Activated naive CD8-positive, alpha-beta T cell treated with anti-CD3 and anti-CD28 coated beads for 36 hours (primary cell): Measurements from ENCODE around the gene ARL14. TPM values are rescaled to one million over a fixed set of nuclear protein-coding genes. Genes with fewer than 3 reads are reported as not detected.
"Not testable (repeated sequence)": the region's sequence is repeated elsewhere in the genome, so short reads cannot be mapped to it uniquely, and the experiment has no call there.

Source experiments
- DNase-seq: peaks from one replicate; pipeline ENCODE4 v3.0.0; 2021
- H3K27ac Mint-ChIP-seq: one replicate; pipeline ENCODE4 v1.8.0; 2022; ENCODE audit warnings: mild to moderate bottlenecking, moderate library complexity, mixed read lengths
- H3K27me3 Mint-ChIP-seq: one replicate; pipeline ENCODE4 v1.8.0; 2022; ENCODE audit warnings: mild to moderate bottlenecking, mixed read lengths
- H3K36me3 Mint-ChIP-seq: one replicate; pipeline ENCODE4 v1.8.0; 2021; ENCODE audit warnings: mild to moderate bottlenecking, mixed read lengths
- H3K4me1 Mint-ChIP-seq: one replicate; pipeline ENCODE4 v1.8.0; 2021; ENCODE audit warnings: mixed read lengths
- H3K4me3 Mint-ChIP-seq: one replicate; pipeline ENCODE4 v1.8.0; 2022; ENCODE audit warnings: mild to moderate bottlenecking, moderate library complexity, mixed read lengths
- H3K9me3 Mint-ChIP-seq: one replicate; pipeline ENCODE4 v1.8.0; 2022; ENCODE audit warnings: mixed read lengths
- total RNA-seq, 2 experiments: library from RNA; stranded (reverse); gene quantifications; one replicate each; pipeline ENCODE4 v1.2.3, GENCODE V29; 2021

ARL14 gene
- total RNA-seq, 2 experiments from 2014 or later, result not detected

DNA sequence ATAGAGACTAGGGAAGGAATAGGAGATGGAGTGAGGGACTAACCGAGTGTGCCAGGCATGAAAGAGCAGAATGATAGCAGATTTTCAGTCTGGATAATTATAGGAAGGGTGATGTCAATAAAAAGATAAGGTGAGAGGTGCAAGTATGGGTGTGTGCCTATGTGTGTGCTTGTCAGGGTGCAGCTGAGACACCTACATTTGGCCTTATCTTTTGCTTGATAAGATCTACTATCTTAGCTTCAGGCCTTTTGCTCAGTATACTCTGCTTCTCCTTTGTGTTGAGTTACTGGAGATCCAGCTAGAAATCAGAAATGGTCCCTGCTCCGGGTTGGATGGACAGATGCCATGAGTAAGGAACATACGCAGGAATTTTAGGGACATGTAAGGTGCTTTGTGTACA, 17.4 kb downstream of the ARL14 start:
- Mint-ChIP-seq H3K9me3 (no peaks in the 10 kb centered on the region), H3K27me3 (no peaks in the 10 kb centered on the region), H3K36me3 (no peaks in the 10 kb centered on the region)

GRCh38 chr3:160695003-160695402, 18.0 kb downstream of the ARL14 start:
- H3K4me1 Mint-ChIP-seq, result peaks cover 7% of the 10 kb centered on the region
- H3K9me3 Mint-ChIP-seq, result no peaks in the 10 kb centered on the region
- no peak overlapping the region for H3K4me3 Mint-ChIP-seq
- no peaks in the 10 kb centered on the region for H3K36me3 Mint-ChIP-seq
- no peak overlapping the region for H3K27ac Mint-ChIP-seq
- H3K27me3 Mint-ChIP-seq, result no peaks in the 10 kb centered on the region
- DNase-seq, result no peak

More for the DNA sequence above, 17.4 kb downstream of the ARL14 start:
- peaks cover 7% of the 10 kb centered on the region for H3K4me1 Mint-ChIP-seq
- no peak overlapping the region for H3K4me3 Mint-ChIP-seq
- H3K27ac Mint-ChIP-seq, result no peak overlapping the region
- no peak for DNase-seq

- no peak overlapping the region for H3K4me3 Mint-ChIP-seq
- no peak overlapping the region for H3K27ac Mint-ChIP-seq
- H3K36me3 Mint-ChIP-seq, result no peaks in the 10 kb centered on the region
- H3K9me3 Mint-ChIP-seq, result no peaks in the 10 kb centered on the region
- no peaks in the 10 kb centered on the region for H3K27me3 Mint-ChIP-seq
- DNase-seq, result no peak
- peaks cover 7% of the 10 kb centered on the region for H3K4me1 Mint-ChIP-seq
Measured at GRCh38 chr3:160695915-160696327, 19.0 kb downstream of the ARL14 start.

DNA sequence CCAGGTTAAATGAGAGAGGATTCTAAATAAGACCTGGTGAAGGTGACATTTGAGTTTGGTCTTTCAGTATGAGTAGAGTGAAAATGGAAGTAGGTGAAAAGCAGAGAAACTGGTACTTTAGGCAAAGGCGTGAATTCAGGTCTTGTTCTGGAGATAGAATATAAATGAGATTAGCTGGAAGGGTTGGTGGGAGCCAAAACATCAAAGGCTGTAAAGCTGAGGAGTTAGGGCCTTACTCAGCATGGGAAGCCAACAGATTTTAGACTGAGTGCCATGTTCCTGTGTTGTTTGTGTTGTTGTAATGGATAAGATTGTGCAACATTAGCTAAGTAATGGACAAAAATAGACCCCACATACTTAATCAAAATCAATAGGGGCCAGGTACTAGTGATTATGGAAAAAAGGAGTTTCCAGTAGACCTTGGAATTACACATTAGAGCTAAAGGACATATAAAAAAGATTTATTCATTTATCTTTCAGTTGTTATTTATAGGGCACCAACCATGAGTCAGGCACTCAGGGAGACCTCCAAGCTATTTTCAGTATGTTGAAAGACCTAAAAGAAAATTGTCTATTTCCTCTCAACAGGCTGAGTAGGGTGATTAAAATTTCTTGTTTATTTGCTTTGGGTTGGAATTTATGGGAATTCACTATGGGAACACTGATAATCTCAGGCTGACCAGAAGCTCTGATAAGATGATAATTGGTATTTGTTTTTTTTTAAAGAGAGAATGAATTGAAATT, 20.8 kb downstream of the ARL14 start:
- Mint-ChIP-seq H3K4me1 (peaks cover 4% of the 10 kb centered on the region), H3K36me3 (no peaks in the 10 kb centered on the region), H3K4me3 (no peak overlapping the region), H3K27me3 (peaks cover under 1% of the 10 kb centered on the region), H3K27ac (no peak overlapping the region), H3K9me3 (no peaks in the 10 kb centered on the region)
- no peak for DNase-seq

DNA sequence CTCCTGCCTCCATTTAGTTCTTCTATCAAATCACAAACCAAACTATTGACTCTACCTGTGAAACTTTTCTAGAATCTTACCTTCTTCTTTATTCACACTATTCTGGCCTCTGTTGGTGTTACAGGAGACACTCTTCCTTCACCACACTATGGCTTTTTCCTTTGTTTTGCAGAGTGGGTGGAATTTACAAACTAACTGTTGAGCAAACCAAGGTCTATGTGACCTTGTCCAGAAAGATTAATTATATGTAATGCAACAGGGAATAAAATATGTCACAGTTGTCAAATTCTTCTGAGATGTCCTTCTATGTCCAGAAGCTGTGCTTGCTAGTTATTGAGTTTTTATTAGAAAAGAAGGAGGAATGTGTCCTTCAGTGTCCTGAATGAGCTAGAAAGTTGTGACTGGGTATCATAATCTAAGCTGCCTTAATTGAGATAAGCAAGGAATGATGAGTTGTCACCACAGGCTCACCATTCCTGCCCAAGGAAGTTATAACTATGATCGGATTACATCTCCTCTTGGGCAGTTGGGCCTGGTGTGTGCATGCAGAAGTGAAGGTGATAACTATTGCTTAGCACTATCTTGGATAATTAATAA, 21.7 kb downstream of the ARL14 start:
- no peaks in the 10 kb centered on the region for H3K36me3 Mint-ChIP-seq
- H3K9me3 Mint-ChIP-seq, result no peaks in the 10 kb centered on the region
- H3K4me3 Mint-ChIP-seq, result no peak overlapping the region
- peaks cover 4% of the 10 kb centered on the region for H3K27me3 Mint-ChIP-seq
- H3K4me1 Mint-ChIP-seq, result peaks cover 4% of the 10 kb centered on the region
- H3K27ac Mint-ChIP-seq, result no peak overlapping the region
- DNase-seq, result no peak

- Mint-ChIP-seq H3K4me3 (no peak overlapping the region), H3K27me3 (peaks cover 12% of the 10 kb centered on the region), H3K4me1 (peaks cover 4% of the 10 kb centered on the region), H3K36me3 (no peaks in the 10 kb centered on the region), H3K27ac (no peak overlapping the region), H3K9me3 (no peaks in the 10 kb centered on the region)
- DNase-seq, result no peak
Measured at GRCh38 chr3:160701490-160701889, 24.5 kb downstream of the ARL14 start.

DNA sequence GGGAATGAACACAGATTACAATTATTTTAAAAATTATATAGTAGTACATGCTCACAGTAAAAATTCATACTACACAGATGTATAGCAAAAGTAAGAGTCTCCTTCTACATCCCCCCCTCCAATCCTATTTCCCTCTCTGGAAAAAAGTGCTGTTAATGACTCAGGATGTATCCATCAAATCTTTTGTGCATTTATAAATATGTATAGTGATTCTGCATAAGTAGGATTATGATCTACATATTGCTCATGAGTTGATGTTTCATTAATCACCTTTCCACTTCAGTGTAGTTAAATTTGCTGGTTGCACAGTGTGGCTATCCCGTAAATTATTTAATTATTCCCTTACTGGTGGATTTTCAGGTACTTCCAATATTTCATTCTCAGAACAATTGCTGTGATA, 25.3 kb downstream of the ARL14 start:
- Mint-ChIP-seq H3K4me1 (peaks cover 4% of the 10 kb centered on the region), H3K27ac (no peak overlapping the region), H3K27me3 (peaks cover 17% of the 10 kb centered on the region), H3K4me3 (no peak overlapping the region), H3K36me3 (no peaks in the 10 kb centered on the region), H3K9me3 (no peaks in the 10 kb centered on the region)
- DNase-seq, result no peak

DNA sequence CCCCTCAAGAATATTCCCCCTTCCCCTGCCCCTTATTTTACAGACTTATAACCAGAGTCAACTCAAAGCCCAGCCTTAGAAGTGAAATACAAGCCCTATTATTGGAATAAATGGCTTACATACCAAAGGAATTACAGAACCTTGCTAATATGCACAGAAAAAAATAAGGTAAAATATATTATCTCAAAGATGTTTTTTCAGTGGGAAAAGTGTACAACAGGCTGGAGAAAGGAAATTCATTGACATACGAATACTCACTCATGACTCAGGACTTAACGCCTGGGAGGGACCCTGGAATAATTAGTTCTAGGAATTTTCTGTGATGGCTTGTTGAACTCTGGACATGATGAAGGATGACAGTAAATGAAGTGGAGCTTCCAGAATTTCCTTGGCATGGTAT, 27.0 kb downstream of the ARL14 start:
- Mint-ChIP-seq H3K4me1 (no peaks in the 10 kb centered on the region), H3K36me3 (no peaks in the 10 kb centered on the region), H3K4me3 (no peak overlapping the region), H3K27me3 (peaks cover 31% of the 10 kb centered on the region), H3K9me3 (no peaks in the 10 kb centered on the region), H3K27ac (no peak overlapping the region)
- no peak for DNase-seq

- peaks cover 40% of the 10 kb centered on the region for H3K27me3 Mint-ChIP-seq
- no peaks in the 10 kb centered on the region for H3K9me3 Mint-ChIP-seq
- H3K4me3 Mint-ChIP-seq, result no peak overlapping the region
- peak; percentile 5 for DNase-seq
- H3K36me3 Mint-ChIP-seq, result no peaks in the 10 kb centered on the region
- no peaks in the 10 kb centered on the region for H3K4me1 Mint-ChIP-seq
- H3K27ac Mint-ChIP-seq, result no peak overlapping the region
Measured at GRCh38 chr3:160707187-160707794, 30.3 kb downstream of the ARL14 start.

DNA sequence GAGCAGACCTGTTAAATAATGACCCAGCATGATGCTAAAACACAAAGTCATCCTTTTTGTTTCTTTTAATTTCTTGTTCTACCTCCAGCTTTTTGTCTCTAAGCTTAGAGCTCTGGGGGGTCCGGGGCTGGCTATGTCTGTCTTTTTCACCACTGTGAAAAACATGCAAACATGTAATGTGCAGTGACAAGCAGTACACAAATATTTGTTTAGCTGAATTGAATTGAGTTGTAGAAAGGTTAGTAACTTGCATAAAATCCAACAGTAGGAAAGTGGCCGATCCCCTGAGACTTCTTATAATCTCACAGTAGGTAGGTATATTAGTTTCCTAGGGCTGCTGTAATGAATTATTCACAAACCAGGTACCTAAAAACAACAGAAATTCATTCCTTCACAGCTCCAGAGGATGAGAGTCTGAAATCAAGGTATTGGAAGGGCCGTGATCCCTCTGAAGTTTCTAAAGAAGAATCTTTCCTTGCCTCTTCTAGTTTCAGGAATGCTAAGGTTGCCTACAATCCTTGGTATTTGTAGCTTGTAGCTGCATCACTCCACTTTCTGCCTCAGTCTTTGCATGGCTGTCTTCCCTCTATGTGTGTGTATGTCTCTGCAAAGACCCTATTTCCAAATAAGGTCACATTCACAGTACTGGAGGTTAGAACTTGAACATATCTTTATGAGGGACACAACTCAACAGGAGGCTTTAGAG, 32.7 kb downstream of the ARL14 start:
- H3K36me3 Mint-ChIP-seq, result no peaks in the 10 kb centered on the region
- DNase-seq, result no peak
- H3K27me3 Mint-ChIP-seq, result peaks cover 40% of the 10 kb centered on the region
- H3K4me1 Mint-ChIP-seq, result no peaks in the 10 kb centered on the region
- no peak overlapping the region for H3K4me3 Mint-ChIP-seq
- no peak overlapping the region for H3K27ac Mint-ChIP-seq
- H3K9me3 Mint-ChIP-seq, result no peaks in the 10 kb centered on the region

- DNase-seq, H3K36me3 Mint-ChIP-seq, H3K4me3 Mint-ChIP-seq, H3K4me1 Mint-ChIP-seq, H3K27ac Mint-ChIP-seq, H3K9me3 Mint-ChIP-seq: not testable (repeated sequence)
- peaks cover 21% of the 10 kb centered on the region for H3K27me3 Mint-ChIP-seq
Measured at GRCh38 chr3:160713144-160713543, 36.2 kb downstream of the ARL14 start.

GRCh38 chr3:160719710-160720109, 42.8 kb downstream of the ARL14 start:
- Mint-ChIP-seq H3K27me3 (peaks cover 7% of the 10 kb centered on the region), H3K4me3 (no peak overlapping the region), H3K9me3 (no peaks in the 10 kb centered on the region), H3K36me3 (no peaks in the 10 kb centered on the region), H3K4me1 (no peaks in the 10 kb centered on the region), H3K27ac (no peak overlapping the region)
- DNase-seq, result no peak

- no peak for DNase-seq
- Mint-ChIP-seq H3K27ac (no peak overlapping the region), H3K4me1 (no peaks in the 10 kb centered on the region), H3K36me3 (no peaks in the 10 kb centered on the region), H3K9me3 (no peaks in the 10 kb centered on the region), H3K27me3 (peaks cover 7% of the 10 kb centered on the region), H3K4me3 (no peak overlapping the region)
Measured at GRCh38 chr3:160720123-160720746, 43.3 kb downstream of the ARL14 start.

GRCh38 chr3:160722331-160722730, 45.4 kb downstream of the ARL14 start:
- H3K9me3 Mint-ChIP-seq, result no peaks in the 10 kb centered on the region
- H3K27ac Mint-ChIP-seq, result no peak overlapping the region

DNA sequence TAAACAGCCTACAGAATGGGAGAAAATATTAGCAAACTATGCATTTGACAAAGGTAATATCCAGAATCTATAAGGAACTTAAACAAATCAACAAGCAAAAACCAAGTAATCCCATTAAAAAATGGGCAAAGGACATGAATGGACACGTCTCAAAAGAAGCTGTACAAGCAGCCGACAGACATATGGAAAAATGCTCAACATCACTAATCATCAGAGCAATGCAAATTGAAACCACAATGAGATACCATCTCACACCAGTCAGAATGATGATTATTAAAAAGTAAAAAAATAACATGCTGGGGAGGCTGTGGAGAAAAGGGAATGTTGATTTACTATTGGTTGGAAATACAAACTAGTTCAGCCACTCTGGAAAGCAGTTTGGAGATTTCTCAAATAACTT, 48.4 kb downstream of the ARL14 start:
- no peak for DNase-seq
- Mint-ChIP-seq H3K27ac (no peak overlapping the region), H3K4me3 (no peak overlapping the region), H3K4me1 (no peaks in the 10 kb centered on the region), H3K27me3 (peaks cover 7% of the 10 kb centered on the region), H3K36me3 (no peaks in the 10 kb centered on the region), H3K9me3 (no peaks in the 10 kb centered on the region)

More at GRCh38 chr3:160722331-160722730, 45.4 kb downstream of the ARL14 start:
- Mint-ChIP-seq H3K36me3 (no peaks in the 10 kb centered on the region), H3K27me3 (peaks cover 7% of the 10 kb centered on the region), H3K4me1 (no peaks in the 10 kb centered on the region), H3K4me3 (no peak overlapping the region)
- DNase-seq, result no peak
